ENCODE measurements around the gene TAF6. TPM values are rescaled to one million over a fixed set of nuclear protein-coding genes. Genes with fewer than 3 reads are reported as not detected.

Gene TAF6
- total and polyA plus RNA-seq, 9 of the 15 experiments (the other 6 are each of a cell fraction or from before 2014, with no cell fraction given), result 0.78 to 78.7 (median 21.3) TPM

DNA sequence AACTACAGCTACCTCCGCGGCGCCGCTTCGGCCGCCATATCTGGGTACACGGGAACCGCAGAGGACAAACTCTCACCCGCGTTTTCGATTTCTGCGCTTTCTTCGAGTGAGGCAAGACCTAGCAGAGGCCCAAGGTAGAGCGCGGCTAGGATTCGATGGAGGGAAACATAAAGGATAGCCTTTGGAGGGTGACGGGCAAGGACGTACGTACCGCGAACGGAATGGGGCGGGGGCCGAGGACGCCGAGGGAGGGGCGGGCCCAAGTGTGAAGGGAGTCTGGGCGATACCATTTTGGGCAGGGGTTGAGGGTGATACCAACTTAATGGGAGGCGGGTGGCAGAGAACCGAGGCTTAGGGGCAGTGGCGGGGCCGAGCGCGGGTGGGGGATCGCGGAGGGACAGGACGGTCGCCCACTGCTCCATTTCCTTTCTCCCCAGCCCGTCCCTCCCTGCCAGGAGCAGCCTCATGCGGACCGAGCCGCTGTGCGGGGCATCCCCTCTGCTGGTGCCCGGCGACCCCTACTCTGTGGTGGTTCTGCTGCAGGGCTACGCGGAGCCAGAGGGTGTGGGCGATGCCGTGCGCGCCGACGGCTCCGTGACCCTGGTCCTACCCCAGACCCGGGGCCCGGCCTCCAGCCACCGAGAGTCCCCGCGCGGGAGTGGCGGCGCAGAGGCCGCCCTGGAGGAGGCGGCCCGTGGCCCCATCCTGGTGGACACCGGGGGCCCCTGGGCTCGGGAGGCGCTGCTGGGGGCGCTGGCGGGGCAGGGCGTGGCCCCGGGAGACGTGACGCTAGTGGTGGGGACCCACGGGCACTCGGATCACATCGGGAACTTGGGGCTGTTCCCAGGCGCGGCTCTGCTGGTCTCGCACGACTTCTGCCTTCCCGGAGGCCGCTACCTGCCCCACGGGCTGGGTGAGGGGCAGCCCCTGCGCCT lies 8.0 kb upstream of the TAF6 start, which contains the start of gene MBLAC1 (continued):
- TF ChIP-seq GTF2A2 (tag; IDR thresholded peaks at IDR 0.05), result peak; percentile 25; the same call in 1 of the 2 replicates
- TF ChIP-seq MYC (IDR thresholded peaks at IDR 0.05; ENCODE audit: low read depth, low read length), result peak; percentile 80; the same call in 1 of the 2 replicates
- no peak for TF ChIP-seq MYC (CRISPR knock-in tag; IDR thresholded peaks at IDR 0.05; ENCODE audit: borderline replicate concordance, low read depth)
- TF ChIP-seq ZFP36 (IDR thresholded peaks at IDR 0.05; ENCODE audit: low read depth, low read length, partially characterized antibody), result peak; percentile 98
- TF ChIP-seq HMGN3 (IDR thresholded peaks at IDR 0.05; ENCODE audit: borderline replicate concordance, extremely low read depth, insufficient read length, low read depth, low read length), result no peak
- no peak for TF ChIP-seq ZNF24 (IDR thresholded peaks at IDR 0.05)
- TF ChIP-seq, protein P1, sequence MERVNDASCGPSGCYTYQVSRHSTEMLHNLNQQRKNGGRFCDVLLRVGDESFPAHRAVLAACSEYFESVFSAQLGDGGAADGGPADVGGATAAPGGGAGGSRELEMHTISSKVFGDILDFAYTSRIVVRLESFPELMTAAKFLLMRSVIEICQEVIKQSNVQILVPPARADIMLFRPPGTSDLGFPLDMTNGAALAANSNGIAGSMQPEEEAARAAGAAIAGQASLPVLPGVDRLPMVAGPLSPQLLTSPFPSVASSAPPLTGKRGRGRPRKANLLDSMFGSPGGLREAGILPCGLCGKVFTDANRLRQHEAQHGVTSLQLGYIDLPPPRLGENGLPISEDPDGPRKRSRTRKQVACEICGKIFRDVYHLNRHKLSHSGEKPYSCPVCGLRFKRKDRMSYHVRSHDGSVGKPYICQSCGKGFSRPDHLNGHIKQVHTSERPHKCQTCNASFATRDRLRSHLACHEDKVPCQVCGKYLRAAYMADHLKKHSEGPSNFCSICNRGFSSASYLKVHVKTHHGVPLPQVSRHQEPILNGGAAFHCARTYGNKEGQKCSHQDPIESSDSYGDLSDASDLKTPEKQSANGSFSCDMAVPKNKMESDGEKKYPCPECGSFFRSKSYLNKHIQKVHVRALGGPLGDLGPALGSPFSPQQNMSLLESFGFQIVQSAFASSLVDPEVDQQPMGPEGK (CRISPR knock-in tag; IDR thresholded peaks at IDR 0.05; ENCODE audit: borderline replicate concordance), result no peak
- no peak for TF ChIP-seq GABPB2 (CRISPR knock-in tag; conservative IDR thresholded peaks at IDR 0.05)
- TF ChIP-seq PHF8 (IDR thresholded peaks at IDR 0.05; ENCODE audit: borderline replicate concordance, low read length), result peak; percentile 87
- TF ChIP-seq ZNF436 (CRISPR knock-in tag; IDR thresholded peaks at IDR 0.05), result peak; percentile 66; the same call in 1 of the 2 replicates
- no peak for TF ChIP-seq RFX7 (CRISPR knock-in tag; IDR thresholded peaks at IDR 0.05)
- peak in 1 of 2 experiments; percentile 71; a peak in 1 of 4 replicates for TF ChIP-seq SRF (CRISPR knock-in tag; IDR thresholded peaks at IDR 0.05)
- TF ChIP-seq ZFP1 (CRISPR knock-in tag; IDR thresholded peaks at IDR 0.05), result no peak
- no peak for TF ChIP-seq NR4A1 (CRISPR knock-in tag; IDR thresholded peaks at IDR 0.05)
- 0 out of 2 replicates have a peak, but pooled peaks have one; percentile 5 for TF ChIP-seq NR4A1 (tag; IDR thresholded peaks at IDR 0.05)
- peak; percentile 54 for TF ChIP-seq DPF2 (IDR thresholded peaks at IDR 0.05)
- no peak for TF ChIP-seq ARID2 (IDR thresholded peaks at IDR 0.05)
- no peak; the same call in 1 of the 2 replicates for TF ChIP-seq ZNF766 (CRISPR knock-in tag; conservative IDR thresholded peaks at IDR 0.05)
- TF ChIP-seq, protein P2, sequence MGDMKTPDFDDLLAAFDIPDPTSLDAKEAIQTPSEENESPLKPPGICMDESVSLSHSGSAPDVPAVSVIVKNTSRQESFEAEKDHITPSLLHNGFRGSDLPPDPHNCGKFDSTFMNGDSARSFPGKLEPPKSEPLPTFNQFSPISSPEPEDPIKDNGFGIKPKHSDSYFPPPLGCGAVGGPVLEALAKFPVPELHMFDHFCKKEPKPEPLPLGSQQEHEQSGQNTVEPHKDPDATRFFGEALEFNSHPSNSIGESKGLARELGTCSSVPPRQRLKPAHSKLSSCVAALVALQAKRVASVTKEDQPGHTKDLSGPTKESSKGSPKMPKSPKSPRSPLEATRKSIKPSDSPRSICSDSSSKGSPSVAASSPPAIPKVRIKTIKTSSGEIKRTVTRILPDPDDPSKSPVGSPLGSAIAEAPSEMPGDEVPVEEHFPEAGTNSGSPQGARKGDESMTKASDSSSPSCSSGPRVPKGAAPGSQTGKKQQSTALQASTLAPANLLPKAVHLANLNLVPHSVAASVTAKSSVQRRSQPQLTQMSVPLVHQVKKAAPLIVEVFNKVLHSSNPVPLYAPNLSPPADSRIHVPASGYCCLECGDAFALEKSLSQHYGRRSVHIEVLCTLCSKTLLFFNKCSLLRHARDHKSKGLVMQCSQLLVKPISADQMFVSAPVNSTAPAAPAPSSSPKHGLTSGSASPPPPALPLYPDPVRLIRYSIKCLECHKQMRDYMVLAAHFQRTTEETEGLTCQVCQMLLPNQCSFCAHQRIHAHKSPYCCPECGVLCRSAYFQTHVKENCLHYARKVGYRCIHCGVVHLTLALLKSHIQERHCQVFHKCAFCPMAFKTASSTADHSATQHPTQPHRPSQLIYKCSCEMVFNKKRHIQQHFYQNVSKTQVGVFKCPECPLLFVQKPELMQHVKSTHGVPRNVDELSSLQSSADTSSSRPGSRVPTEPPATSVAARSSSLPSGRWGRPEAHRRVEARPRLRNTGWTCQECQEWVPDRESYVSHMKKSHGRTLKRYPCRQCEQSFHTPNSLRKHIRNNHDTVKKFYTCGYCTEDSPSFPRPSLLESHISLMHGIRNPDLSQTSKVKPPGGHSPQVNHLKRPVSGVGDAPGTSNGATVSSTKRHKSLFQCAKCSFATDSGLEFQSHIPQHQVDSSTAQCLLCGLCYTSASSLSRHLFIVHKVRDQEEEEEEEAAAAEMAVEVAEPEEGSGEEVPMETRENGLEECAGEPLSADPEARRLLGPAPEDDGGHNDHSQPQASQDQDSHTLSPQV (IDR thresholded peaks at IDR 0.05), result peak; percentile 78
- peak; percentile 81; the same call in 1 of the 2 replicates for TF ChIP-seq ZZZ3 (IDR thresholded peaks at IDR 0.05)
- no peak for TF ChIP-seq MCM3 (IDR thresholded peaks at IDR 0.05)

Data from K562 (cell line).